HFF-Myc (cell line): ENCODE results near the gene FAM162A.

Experiments
- DNase-seq: peaks from one replicate; pipeline ENCODE4 v3.0.0-alpha.2; 2011; ENCODE audit warnings: low read depth; ENCODE audit errors: extremely low read depth
- H3K4me3 ChIP-seq: replicated peaks from 2 replicates; pipeline ENCODE4 v1.5.1; 2011; ENCODE audit warnings: low read depth, mild to moderate bottlenecking, control low read depth, low read length
- TF ChIP-seq, protein P1 (sequence below): IDR thresholded peaks from 2 replicates; pipeline ENCODE4 v1.5.1; 2012; ENCODE audit warnings: mild to moderate bottlenecking, low read depth, low read length, control low read depth; ENCODE audit errors: missing control alignments

Gene FAM162A

DNA sequence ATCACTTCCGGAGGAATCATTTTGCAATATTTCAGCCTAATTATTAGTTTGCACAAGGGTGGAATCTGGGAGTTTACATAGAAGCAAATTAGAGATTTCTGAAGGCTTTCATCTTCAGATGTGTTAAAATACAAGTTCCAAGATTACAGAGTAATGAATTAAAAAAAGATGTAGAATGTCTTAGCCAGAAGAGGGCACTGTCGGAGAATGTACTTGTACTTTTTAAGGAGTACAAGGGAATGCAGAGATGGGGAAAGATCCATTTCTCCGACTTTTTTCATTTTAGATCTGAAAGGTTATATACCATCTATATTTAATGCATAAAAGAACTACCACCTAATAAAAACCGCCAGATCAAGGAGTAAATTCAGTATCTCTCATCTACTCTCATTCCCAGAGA is 75.0 kb downstream of the FAM162A start:
- DNase-seq, result peak; percentile 29
- TF ChIP-seq, protein P1, sequence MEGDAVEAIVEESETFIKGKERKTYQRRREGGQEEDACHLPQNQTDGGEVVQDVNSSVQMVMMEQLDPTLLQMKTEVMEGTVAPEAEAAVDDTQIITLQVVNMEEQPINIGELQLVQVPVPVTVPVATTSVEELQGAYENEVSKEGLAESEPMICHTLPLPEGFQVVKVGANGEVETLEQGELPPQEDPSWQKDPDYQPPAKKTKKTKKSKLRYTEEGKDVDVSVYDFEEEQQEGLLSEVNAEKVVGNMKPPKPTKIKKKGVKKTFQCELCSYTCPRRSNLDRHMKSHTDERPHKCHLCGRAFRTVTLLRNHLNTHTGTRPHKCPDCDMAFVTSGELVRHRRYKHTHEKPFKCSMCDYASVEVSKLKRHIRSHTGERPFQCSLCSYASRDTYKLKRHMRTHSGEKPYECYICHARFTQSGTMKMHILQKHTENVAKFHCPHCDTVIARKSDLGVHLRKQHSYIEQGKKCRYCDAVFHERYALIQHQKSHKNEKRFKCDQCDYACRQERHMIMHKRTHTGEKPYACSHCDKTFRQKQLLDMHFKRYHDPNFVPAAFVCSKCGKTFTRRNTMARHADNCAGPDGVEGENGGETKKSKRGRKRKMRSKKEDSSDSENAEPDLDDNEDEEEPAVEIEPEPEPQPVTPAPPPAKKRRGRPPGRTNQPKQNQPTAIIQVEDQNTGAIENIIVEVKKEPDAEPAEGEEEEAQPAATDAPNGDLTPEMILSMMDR, result peak; percentile 27
- no peak overlapping the region for H3K4me3 ChIP-seq

DNA sequence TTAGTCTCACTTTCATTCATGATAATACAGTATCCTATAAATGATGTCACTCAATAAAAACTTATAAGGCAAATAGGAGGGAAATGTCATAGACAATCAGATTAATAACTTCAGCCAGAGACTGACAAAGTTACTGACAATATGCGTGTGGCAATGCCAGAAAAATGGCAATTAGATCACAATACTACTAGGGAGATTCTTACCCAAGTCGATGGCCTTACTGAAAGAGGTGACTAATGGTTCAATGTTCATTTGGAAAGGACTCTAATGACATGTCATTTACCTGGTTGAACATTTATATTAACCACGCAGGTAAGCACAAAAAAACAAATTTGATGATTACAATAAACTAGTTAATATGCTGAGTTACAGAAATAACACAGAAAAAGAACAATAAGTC is 77.8 kb downstream of the FAM162A start:
- TF ChIP-seq, protein P1, result no peak
- no peak overlapping the region for H3K4me3 ChIP-seq
- no peak for DNase-seq
